HL-60 (cell line): ENCODE results near the gene IFT80.

Experiments used
- CTCF ChIP-seq: IDR thresholded peaks from one replicate; pipeline ENCODE4 v1.5.1; 2011; ENCODE audit warnings: low read length, control low read depth, inconsistent platforms; ENCODE audit not compliant: insufficient read depth
- POLR2AphosphoS5 ChIP-seq: IDR thresholded peaks from 2 replicates; pipeline ENCODE4 v1.6.1; 2012; ENCODE audit warnings: low read depth
- TF ChIP-seq, protein P1 (sequence below): IDR thresholded peaks from 2 replicates; pipeline ENCODE4 v1.6.1; 2012; ENCODE audit warnings: low read depth; ENCODE audit not compliant: insufficient replicate concordance

- TF ChIP-seq CTCF (no peak), POLR2AphosphoS5 (no peak)
- TF ChIP-seq, protein P1, sequence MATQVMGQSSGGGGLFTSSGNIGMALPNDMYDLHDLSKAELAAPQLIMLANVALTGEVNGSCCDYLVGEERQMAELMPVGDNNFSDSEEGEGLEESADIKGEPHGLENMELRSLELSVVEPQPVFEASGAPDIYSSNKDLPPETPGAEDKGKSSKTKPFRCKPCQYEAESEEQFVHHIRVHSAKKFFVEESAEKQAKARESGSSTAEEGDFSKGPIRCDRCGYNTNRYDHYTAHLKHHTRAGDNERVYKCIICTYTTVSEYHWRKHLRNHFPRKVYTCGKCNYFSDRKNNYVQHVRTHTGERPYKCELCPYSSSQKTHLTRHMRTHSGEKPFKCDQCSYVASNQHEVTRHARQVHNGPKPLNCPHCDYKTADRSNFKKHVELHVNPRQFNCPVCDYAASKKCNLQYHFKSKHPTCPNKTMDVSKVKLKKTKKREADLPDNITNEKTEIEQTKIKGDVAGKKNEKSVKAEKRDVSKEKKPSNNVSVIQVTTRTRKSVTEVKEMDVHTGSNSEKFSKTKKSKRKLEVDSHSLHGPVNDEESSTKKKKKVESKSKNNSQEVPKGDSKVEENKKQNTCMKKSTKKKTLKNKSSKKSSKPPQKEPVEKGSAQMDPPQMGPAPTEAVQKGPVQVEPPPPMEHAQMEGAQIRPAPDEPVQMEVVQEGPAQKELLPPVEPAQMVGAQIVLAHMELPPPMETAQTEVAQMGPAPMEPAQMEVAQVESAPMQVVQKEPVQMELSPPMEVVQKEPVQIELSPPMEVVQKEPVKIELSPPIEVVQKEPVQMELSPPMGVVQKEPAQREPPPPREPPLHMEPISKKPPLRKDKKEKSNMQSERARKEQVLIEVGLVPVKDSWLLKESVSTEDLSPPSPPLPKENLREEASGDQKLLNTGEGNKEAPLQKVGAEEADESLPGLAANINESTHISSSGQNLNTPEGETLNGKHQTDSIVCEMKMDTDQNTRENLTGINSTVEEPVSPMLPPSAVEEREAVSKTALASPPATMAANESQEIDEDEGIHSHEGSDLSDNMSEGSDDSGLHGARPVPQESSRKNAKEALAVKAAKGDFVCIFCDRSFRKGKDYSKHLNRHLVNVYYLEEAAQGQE = no peak
Observed at GRCh38 chr3:160393346-160394008, 5.5 kb downstream of the IFT80 start.
